Measurements from ENCODE around the gene LGR6.

LGR6 gene

DNA sequence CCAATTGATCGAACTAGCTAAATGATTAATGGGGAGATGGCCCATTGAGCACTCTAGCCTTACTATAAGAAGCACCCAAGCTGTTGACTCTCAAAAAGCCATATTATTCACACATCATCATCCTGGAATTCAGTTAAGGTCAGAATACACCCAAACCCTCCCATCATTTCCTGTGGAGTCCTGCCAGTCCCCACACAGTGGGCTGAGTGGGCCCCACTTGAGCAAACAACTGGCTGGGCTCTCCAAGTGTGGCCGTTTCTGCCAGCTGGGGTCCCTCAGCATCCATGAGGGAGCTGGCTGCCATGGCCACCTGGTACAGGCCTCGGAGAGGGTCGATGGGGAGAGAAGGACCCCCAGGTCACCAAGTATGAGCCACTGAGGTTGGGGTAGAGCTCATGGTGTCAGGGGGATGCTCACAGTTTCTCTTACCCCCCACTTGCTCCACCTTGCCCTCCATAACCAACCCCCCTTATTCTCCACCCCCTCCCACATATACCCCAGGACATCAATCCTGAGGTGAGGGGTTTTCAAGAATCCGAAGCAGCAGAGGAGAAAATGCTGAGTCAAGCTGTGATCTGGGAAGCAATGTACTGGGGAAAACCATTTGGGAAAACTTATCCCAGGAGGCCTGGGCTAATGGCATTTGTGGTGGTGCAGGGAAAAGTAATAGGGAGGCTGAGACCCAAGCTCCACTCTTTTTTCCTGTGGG, 87.9 kb downstream of the LGR6 start:
- TF ChIP-seq, protein P1, sequence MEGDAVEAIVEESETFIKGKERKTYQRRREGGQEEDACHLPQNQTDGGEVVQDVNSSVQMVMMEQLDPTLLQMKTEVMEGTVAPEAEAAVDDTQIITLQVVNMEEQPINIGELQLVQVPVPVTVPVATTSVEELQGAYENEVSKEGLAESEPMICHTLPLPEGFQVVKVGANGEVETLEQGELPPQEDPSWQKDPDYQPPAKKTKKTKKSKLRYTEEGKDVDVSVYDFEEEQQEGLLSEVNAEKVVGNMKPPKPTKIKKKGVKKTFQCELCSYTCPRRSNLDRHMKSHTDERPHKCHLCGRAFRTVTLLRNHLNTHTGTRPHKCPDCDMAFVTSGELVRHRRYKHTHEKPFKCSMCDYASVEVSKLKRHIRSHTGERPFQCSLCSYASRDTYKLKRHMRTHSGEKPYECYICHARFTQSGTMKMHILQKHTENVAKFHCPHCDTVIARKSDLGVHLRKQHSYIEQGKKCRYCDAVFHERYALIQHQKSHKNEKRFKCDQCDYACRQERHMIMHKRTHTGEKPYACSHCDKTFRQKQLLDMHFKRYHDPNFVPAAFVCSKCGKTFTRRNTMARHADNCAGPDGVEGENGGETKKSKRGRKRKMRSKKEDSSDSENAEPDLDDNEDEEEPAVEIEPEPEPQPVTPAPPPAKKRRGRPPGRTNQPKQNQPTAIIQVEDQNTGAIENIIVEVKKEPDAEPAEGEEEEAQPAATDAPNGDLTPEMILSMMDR (conservative IDR thresholded peaks at IDR 0.05; ENCODE audit: low read depth, low read length): no peak
- no peak overlapping the region for H3K4me3 ChIP-seq (ENCODE audit: low read depth, low read length)
- peak; percentile 72 for DNase-seq (ENCODE audit: low read depth)

DNA sequence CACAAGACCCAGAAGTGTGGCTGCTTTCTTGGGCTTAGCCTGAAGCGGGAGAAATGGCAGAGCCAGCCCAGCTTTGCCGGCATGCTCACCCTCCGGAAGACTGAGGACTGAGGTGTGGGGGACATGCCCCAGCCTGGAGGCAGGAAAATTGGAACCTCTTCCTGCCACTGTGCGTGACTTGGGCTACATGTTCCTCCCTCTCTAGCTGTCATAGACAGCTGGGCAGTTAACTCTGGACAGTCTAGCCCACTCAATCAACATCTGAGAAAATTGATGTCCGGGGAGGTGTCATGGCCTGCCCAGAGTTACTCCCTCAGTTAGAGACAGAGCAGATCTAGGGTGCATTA, 88.4 kb downstream of the LGR6 start:
- no peak for DNase-seq (ENCODE audit: low read depth)
- H3K4me3 ChIP-seq (ENCODE audit: low read depth, low read length): no peak overlapping the region
- TF ChIP-seq, protein P1 (conservative IDR thresholded peaks at IDR 0.05; ENCODE audit: low read depth, low read length): no peak

DNA sequence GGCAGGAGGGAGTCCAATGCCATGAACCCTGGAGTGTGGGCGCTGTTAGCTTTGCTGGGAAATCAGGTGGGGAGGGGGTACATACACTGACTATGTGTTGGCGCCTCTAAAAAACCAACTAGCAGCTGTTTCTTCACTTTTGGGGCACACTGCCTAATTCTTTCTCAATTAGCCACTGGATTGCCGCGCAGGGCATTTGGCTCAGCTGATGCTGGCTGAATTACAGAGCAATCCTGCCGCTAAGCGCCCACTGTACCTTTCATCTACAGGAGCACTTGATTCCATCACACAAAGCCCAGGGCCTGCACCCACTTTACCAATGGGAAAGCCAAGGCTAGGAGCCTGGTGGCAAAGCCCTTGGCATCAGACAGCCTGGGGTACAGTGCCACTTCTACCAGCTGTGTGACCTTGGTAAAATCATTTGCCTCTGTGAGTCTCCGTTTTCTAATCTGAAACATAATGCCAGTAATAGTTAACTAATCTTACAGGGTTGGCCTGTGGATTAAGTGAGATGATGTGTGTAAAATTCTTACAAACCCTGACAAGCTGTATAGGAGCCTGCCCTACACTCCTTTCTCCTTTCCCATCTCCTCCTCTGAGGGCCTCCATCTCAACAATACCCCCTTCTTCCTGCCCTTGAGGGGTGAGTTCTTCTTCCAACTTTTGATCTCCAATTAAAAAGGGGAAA, 89.1 kb downstream of the LGR6 start:
- no peak overlapping the region for H3K4me3 ChIP-seq (ENCODE audit: low read depth, low read length)

DNA sequence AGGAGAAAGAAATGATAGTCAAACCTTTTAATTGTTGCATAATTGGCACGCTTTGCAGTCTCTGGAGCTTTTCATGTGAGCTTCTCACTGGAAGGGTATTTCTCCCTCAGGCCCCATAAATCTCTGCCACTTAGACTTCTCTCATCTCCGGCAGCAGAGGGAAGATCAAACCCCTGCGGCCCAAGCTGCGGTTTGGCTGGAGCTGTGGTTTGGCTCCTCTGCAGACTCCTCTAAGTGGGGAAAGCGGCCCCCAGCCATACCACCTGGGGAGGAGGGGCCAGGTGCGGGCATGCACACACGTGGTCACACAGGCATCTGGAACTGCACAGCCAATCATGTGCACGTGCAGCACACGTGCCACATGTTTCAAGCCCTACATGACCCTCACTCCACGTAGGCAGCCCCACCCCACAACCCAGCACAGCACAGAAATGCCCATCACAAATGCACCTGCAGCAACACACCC, 89.8 kb downstream of the LGR6 start:
- peak; percentile 43 for DNase-seq (ENCODE audit: low read depth)
- no peak overlapping the region for H3K4me3 ChIP-seq (ENCODE audit: low read depth, low read length)
- TF ChIP-seq, protein P1 (conservative IDR thresholded peaks at IDR 0.05; ENCODE audit: low read depth, low read length): no peak

More for the DNA sequence above, 89.1 kb downstream of the LGR6 start:
- TF ChIP-seq, protein P1 (conservative IDR thresholded peaks at IDR 0.05; ENCODE audit: low read depth, low read length): no peak
- no peak for DNase-seq (ENCODE audit: low read depth)

DNA sequence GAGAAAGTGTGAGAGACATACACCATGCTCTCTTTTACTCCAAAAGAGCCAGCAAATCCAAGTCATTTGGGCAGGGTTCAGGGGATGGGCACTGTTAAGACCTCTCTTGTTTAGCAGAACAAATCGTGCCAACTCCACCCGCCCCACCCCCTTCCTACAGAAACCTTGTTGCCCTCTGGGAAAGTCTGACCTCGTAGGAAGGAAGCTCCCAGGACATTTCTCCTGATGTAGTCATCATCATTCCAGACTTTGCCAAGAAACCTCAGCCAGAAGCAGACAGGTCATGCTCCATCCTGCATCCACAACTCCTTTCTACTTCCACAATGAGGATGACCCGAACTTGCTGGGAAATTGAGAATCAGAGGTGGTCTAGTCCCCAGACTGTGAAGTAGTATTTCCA, 90.4 kb downstream of the LGR6 start:
- no peak for DNase-seq (ENCODE audit: low read depth)
- H3K4me3 ChIP-seq (ENCODE audit: low read depth, low read length): no peak overlapping the region
- TF ChIP-seq, protein P1 (conservative IDR thresholded peaks at IDR 0.05; ENCODE audit: low read depth, low read length): no peak

DNA sequence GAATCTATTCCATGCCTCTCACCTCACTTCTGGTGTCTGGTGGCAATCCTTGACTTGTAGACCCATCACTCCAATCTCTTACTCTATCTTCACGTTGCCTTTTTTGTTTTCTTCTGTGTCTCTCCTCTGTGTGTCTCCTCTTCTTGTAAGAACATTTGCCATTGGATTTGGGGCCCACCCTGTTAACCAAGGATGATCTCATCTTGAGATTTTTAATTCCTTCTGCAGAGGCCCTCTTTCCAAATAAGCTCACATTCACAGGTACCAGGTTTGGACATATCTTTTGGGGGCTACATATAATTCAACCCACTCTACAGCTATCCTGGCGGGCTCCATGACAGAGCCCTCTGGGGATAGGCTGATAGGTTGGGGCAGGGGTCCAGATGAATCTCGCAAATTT, 92.3 kb downstream of the LGR6 start:
- H3K4me3 ChIP-seq (ENCODE audit: low read depth, low read length): no peak overlapping the region
- TF ChIP-seq, protein P1 (conservative IDR thresholded peaks at IDR 0.05; ENCODE audit: low read depth, low read length): no peak
- DNase-seq (ENCODE audit: low read depth): no peak

All from choroid plexus epithelial cell (primary cell).